ENCODE data around the gene DLGAP1. TPM values are rescaled to one million over a fixed set of nuclear protein-coding genes. Genes with fewer than 3 reads are reported as not detected.

Gene DLGAP1
- total RNA-seq, 1 donor from 2014 or later, result 0.05 TPM

GRCh38 chr18:3450799-3451182 is 1004.3 kb downstream of the DLGAP1 start:
- no peaks in the 10 kb centered on the region for H3K36me3 ChIP-seq
- intact Hi-C loops (cut with micrococcal nuclease), result loop anchor here (5.0 kb wide), 1 partner anchor 173 kb away; no protein-coding TSS in a partner anchor
- DNase-seq, result no peak
- no peaks in the 10 kb centered on the region for H3K9me3 ChIP-seq (replicated peaks)
- peaks cover 89% of the 10 kb centered on the region for H3K4me1 ChIP-seq
- TF ChIP-seq, protein P1, sequence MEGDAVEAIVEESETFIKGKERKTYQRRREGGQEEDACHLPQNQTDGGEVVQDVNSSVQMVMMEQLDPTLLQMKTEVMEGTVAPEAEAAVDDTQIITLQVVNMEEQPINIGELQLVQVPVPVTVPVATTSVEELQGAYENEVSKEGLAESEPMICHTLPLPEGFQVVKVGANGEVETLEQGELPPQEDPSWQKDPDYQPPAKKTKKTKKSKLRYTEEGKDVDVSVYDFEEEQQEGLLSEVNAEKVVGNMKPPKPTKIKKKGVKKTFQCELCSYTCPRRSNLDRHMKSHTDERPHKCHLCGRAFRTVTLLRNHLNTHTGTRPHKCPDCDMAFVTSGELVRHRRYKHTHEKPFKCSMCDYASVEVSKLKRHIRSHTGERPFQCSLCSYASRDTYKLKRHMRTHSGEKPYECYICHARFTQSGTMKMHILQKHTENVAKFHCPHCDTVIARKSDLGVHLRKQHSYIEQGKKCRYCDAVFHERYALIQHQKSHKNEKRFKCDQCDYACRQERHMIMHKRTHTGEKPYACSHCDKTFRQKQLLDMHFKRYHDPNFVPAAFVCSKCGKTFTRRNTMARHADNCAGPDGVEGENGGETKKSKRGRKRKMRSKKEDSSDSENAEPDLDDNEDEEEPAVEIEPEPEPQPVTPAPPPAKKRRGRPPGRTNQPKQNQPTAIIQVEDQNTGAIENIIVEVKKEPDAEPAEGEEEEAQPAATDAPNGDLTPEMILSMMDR (IDR thresholded peaks at IDR 0.05; ENCODE audit: borderline replicate concordance), result no peak
- peak overlapping the region; percentile 99 for H3K27ac ChIP-seq (replicated peaks)
- no peaks in the 10 kb centered on the region for H3K27me3 ChIP-seq (ENCODE audit: low read depth)
- peak overlapping the region; percentile 91 for H3K4me3 ChIP-seq

- H3K4me1 ChIP-seq, result peaks cover 84% of the 10 kb centered on the region
- TF ChIP-seq, protein P1 (IDR thresholded peaks at IDR 0.05; ENCODE audit: borderline replicate concordance), result no peak
- no peaks in the 10 kb centered on the region for H3K9me3 ChIP-seq (replicated peaks)
- no peaks in the 10 kb centered on the region for H3K36me3 ChIP-seq
- H3K27me3 ChIP-seq (ENCODE audit: low read depth), result no peaks in the 10 kb centered on the region
- peak; percentile 83 for DNase-seq
- peak within 1 kb of the TSS; percentile 91 for H3K4me3 ChIP-seq
- intact Hi-C loops (cut with micrococcal nuclease), result loop anchor here (5.0 kb wide), 1 partner anchor 173 kb away; no protein-coding TSS in a partner anchor
- H3K27ac ChIP-seq (replicated peaks), result peak within 1 kb of the TSS; percentile 99
Observed at GRCh38 chr18:3450012-3450798, 1004.9 kb downstream of the DLGAP1 start, which contains the start of gene TGIF1. TGIF1 (plus strand) TSS chr18:3450172; CDS start chr18:3450490, 318 bp downstream.

DNA sequence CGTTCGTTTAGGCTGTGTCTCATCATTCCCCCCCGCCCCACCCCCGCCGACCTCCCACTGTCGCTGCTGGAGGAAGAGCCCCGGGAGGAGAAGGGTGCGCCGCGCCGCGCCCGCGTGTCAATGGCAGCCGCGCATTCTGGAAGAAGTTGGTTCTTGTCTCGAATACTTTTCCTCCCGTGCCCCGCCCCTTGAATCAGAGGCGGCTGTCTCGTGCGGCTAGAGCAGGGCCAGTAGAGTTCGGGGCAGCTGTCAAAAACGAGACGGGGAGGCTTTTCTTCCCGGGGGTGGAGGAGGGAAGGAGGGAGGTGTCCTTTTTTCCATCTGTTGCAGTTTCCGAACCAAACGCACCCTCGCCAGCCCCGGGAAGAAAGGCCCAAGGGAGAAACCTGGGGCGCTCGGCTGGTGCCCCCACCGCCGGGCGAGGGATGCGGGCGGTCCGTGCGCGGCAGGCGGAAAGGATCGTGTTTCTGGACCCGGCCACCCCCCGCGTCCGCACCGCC is 1005.5 kb downstream of the DLGAP1 start:
- Histone ChIP-seq H3K4me3 (peak overlapping the region; percentile 91), H3K4me1 (peaks cover 77% of the 10 kb centered on the region), H3K27ac (replicated peaks) (peak overlapping the region; percentile 99), H3K36me3 (no peaks in the 10 kb centered on the region), H3K9me3 (replicated peaks) (no peaks in the 10 kb centered on the region), H3K27me3 (ENCODE audit: low read depth) (no peaks in the 10 kb centered on the region)
- peak; percentile 83 for DNase-seq
- TF ChIP-seq, protein P1 (IDR thresholded peaks at IDR 0.05; ENCODE audit: borderline replicate concordance), result no peak
- intact Hi-C loops (cut with micrococcal nuclease), result loop anchor here (5.0 to 10.0 kb wide), 3 partner anchors 172 to 535 kb away; no protein-coding TSS in a partner anchor

- Histone ChIP-seq H3K27ac (replicated peaks) (peak overlapping the region; percentile 99), H3K4me1 (peaks cover 73% of the 10 kb centered on the region), H3K9me3 (replicated peaks) (no peaks in the 10 kb centered on the region), H3K27me3 (ENCODE audit: low read depth) (no peaks in the 10 kb centered on the region), H3K4me3 (peak overlapping the region; percentile 91), H3K36me3 (no peaks in the 10 kb centered on the region)
- TF ChIP-seq, protein P1 (IDR thresholded peaks at IDR 0.05; ENCODE audit: borderline replicate concordance), result no peak
- no peak for DNase-seq
- intact Hi-C loops (cut with micrococcal nuclease), result loop anchor here (10.0 kb wide), 2 partner anchors 216 to 534 kb away; no protein-coding TSS in a partner anchor
Observed at GRCh38 chr18:3448838-3449511, 1006.1 kb downstream of the DLGAP1 start.
